ENCODE data around the gene HDAC5.
"Not testable (repeated sequence)": the region's sequence is repeated elsewhere in the genome, so short reads cannot be mapped to it uniquely, and the experiment has no call there.

Gene HDAC5

DNA sequence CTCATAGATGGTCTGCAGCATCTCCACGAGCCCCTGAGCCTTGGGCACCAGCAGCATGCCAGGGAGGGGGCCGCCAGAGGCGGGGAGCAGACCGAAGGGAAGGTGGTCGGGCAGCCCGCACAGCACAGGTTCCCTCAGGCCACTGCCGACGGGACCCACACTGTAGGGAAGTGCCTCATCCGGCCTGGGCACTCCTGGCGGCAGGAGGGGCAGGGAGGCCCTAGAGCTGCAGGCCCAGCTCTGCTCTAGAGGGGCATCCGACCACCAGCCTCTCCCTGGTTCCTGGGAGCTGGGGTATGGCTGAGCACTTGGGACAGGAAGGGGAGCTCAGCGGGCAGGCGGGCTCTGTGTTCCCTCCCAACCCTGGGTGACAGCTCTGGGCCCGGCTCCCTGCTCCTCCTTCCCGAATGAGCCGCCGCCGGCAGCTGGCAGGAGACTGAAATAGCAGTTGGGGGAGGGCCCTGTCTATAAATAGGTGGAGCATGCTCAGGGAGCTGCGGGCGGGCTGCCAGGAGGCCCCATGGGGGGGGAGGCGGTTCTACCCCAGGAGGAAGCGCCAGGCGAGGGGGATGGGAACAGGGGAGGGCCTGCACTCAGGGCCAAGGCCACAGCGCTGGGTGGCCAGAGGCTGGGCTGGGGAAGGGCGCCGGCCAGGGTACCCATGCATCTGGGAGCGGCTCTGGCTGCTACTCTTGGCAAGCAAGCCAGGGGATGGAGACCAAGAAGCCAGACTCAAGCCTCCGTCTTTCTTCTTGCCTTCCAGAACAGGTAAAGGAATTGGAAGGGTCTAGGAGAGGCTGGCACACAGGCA lies 12.4 kb downstream of the HDAC5 start:
- peak; percentile 34 for DNase-seq (ENCODE audit: low spot score)

DNA sequence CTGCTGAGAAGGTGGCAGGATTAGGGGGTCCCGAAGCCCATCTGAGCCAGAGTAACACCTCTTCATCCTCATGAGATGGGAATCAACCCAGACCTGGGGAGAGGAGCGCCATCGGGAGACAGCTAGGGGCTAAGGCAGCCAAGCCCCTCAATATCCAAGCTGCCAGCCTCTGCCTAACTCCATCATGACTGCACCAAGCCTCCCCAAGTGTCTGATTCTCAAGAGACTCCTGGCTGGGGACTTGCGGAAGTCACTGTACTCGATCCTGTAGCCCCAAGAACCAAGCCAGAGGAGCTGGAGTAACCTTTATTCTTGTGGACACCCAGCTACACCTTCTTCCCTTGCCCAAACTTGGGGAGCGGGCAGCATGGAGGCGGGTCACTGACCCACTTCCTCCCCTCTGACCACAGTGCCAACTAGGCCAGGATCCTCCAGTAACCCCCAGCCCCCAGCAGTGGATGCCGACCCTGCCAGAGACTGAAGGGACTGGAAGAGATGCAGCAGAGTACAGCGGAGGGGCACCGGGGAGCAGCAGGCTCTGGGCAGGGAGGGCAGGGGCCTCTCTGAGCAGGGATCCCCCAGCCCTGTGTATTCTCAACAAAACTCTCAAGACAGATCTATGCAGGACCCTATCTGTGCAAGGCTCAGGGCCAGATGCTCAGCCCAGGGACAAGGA lies 13.3 kb downstream of the HDAC5 start:
- DNase-seq (ENCODE audit: low spot score): no peak

DNA sequence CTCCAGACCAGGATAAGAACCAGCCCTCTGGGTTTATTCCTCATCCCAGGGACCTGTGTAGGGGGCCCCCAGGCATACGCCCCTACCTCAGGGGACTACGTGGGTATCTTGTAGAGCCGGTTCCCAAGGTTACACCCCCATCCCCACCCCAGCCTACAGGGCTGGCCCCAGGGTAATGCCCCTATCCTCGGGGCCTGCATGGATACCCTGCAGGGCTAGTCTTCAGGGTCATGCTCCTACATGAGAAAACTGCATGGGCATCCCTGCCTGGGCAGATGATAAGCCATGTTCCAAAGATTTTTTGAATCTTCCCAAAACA lies 14.2 kb downstream of the HDAC5 start:
- DNase-seq (ENCODE audit: low spot score): no peak

DNA sequence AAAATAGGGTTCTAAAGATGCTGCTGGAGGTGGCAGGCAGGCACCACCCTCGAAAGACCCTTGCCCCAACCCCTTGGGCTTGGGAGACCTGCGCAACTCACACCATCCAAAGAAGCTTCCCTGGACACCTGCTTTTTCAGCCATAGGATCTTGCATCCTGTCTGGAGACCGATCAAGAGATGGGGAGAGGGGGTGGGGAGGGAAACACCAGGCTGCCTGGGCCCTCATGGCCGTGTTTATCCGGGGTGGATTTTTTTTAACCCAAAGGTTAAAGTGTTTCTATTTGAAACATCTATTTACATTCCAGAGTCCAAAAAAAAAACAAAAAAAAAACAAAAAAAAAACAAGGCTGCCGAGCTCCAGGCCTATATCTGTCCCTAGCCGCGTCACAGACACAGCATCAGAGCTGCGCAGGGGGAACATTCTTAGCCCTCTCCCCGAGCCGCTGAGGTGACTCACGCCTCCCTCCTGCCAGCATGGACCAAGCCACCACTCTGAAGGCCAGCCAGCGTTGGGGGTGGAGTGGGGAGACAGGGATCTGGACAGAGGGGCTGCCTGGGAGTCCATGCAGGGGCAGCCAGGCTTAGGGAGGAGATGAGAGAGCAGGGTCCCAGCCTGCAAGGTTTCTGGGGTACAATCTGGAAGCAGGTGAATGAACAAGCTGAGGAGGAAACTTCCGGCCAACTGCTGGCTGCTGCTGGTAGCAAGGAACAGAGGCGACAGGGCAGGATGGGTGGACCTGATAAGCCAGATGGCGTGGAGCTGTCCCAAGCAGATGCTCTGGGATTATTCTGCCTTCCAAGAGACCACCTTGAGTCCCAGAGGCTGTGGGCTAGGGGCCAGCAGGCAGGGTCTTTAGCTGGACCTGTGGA lies 14.8 kb downstream of the HDAC5 start:
- DNase-seq (ENCODE audit: low spot score): no peak

DNA sequence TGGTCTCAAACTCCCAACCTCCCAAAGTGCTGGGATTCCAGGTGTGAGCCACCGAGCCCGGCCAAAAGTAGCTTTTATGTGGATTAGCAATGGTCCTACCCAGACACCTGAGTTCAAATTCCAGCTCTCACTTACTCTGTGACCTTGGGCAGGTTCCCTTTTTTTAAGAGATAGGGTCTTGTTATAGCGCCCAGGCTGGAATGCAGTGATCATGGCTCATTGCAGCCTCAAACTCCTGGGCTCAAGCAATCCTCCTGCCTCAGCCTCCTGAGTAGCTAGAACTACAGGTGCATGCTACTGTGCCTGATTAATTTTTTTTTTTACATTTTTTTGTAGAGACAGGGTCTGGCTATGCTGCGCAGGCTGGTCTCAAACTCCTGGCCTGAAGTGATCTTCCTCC lies 16.6 kb downstream of the HDAC5 start:
- DNase-seq (ENCODE audit: low spot score): no peak

DNA sequence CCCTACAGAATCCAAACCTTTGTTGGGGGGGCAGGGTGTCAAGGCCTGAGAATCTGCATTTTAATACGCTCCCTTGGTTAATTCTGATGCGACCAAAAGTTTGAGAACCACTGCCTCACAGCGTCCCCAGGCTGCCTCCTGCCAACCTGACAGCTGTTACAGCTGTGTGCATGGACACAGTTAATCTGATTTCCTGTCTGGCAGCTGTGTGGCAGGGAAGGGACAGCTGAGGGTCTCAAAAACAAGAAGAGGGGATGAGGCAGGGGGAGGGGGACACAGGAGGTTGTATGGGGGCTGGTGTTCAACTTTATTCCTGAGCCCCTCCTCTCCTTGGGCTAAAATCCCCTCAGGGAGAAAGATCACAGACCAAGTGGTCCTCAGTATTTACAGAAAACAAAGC lies 17.5 kb downstream of the HDAC5 start:
- no peak for DNase-seq (ENCODE audit: low spot score)

DNA sequence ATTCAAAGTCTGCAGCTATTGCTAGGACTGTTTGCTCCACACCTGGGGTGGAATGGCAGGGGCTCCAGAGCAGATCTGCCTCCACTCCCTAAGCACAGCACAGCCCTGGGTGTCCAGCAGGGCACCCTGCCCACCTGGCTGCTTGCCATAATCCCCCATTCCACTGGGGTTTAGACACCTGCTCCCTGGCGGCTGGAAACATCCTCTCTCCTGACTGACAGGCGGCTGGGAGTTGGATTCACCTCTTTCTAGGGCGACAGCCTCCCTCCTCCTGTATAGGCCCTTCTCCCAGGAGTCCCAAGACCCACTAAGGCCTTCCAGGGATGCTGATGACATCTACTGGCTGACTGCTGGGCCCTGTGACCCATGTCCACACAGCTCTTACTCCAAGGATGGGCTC lies 18.0 kb downstream of the HDAC5 start:
- DNase-seq (ENCODE audit: low spot score): no peak

DNA sequence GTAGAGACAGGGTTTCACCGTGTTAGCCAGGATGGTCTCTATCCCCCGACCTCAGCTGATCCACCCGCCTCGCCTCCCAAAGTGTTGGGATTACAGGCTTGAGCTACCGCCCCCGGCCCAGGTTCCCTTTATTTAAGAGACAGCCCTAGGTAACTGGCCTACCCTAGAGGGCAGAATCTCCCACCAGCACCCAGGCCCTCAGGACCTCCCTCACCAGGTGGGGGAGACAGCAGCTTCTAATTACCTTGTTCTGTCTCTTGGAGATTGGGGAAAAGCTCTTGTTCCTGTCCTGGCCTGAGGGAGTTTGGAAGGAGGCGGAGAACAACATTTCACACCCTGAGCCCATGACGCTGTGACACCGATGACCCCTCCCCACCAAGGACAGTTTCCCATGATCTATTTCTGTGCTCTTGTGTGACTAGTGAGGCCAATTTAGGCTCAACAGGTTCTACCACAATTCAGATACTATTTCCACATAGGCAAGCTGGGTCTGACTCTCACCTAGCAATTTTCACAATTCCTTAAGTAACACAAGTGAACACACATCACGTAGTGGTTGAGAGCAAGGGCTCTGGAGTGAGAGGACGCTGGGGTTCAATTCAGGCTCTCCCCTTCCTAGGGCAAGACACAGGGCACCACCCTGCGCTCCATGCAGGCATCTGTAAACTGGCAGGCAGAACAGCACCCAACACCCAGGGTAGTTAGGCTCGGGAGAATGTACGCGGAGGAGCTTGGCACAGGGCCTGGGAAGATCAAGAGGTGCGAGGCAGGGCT lies 20.4 kb downstream of the HDAC5 start:
- no peak for DNase-seq (ENCODE audit: low spot score)

DNA sequence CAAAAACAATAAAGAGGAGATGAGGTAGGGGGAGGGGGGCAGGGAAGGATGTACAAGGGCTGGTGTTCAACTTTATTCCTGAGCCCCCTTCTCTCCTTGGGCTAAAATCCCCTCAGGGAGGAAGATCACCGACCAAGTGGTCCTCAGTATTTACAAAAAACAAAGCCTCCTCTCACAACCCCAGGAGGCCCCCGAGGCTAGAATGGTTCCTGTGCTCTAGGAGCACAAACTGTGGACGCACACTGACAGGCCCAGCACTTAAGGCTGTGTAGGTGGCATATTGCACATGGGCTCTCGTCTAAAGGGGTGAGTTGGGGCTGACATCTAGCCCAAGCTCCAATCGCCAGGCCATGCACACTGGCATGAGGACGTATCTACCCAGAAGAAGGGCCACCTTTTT lies 21.6 kb downstream of the HDAC5 start:
- not testable (repeated sequence) for DNase-seq (ENCODE audit: low spot score)

DNA sequence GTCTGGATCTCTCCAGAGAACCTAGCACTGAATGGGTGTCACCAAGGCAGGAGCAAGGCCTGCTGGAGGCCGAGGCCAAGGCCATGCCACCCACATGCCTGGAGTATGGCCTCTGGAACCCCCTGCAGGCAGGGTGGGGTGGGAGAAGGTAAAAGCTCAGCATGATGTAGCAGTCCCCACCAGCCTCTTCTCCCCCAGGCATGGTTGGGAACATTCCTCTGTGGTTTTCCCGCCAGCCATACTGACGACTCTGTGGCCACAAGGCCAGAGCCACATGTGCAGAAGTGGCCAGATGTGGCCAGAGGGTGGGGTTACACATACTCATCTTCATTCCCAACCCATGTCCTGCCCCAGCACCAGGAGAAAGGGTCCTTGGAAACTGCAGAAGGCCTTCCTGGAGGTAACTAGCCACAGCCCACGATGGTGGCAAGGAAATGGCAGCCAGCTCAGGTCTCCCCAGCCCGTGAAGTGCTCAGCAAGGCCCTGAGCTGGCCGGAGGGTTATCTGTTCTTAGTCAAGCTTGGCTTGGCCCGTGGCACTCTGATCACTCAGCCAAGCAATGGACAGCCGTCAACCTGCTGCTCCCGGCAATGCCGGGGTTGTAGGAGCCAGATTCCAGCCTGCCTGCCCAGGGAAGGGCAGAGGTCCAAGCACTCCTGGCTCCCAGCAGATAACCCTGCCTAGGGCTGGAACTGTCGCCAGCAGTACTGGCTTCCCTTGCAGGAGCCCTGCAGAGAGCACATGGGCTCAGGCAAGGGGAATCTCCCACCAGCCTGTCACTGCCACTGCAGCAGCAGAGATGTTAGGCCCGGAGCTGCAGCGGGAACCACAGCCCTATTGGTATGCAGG lies 26.1 kb downstream of the HDAC5 start:
- no peak for DNase-seq (ENCODE audit: low spot score)

DNA sequence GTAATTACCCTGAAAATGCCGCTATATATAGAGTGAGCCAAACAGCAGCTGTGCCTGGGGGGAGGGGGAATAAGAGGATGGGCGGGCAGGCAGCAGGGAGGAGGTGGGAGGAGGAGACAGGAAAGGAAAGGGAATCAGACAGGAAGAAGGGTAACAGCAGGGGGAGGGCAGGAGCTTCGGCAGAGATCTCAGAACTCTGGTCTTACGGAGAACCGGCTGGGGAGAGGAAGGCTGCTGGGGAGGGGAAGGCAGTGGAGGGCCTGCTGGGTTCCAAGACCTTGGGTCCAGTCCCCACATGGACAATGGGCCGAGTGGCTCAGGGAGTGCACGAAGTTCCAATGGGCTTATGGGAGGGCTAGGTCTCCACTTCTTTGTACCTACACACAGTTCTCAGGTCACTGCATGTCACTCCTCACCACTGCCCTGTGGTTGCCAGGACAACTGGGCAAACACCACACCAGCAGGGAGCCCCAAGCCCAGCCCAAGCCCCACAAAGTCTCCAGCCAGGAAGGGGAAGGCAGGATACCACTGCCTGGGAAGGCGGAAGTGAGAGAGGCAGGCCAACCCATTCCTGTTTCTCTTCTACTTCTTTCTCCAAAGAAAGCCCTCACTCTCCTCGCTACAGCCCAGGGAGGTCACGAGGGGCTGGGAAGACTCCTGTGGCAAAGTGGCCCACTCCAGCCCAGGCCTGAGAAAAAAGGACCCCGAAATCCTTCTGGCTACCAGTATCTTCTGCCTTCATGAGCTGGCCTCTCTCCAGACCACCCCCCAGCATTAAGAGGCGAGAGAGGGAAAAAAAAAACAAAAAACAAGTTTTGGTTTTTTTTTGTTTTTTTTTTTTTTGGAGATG lies 27.6 kb downstream of the HDAC5 start:
- peak; percentile 6 for DNase-seq (ENCODE audit: low spot score)

DNA sequence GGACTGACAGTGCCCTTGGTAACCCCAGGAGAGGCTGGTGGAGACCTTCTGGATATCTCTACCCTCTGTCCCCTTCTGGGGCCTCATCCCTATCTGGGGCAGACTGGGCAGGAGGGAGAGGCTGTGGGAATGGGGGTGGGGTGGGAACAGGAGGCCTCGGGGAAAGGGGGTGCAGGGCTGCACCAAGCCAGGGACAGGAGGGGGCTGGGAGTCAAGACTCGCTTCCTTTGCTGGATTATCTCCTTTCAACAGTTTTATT lies 28.1 kb downstream of the HDAC5 start:
- no peak for DNase-seq (ENCODE audit: low spot score)

DNA sequence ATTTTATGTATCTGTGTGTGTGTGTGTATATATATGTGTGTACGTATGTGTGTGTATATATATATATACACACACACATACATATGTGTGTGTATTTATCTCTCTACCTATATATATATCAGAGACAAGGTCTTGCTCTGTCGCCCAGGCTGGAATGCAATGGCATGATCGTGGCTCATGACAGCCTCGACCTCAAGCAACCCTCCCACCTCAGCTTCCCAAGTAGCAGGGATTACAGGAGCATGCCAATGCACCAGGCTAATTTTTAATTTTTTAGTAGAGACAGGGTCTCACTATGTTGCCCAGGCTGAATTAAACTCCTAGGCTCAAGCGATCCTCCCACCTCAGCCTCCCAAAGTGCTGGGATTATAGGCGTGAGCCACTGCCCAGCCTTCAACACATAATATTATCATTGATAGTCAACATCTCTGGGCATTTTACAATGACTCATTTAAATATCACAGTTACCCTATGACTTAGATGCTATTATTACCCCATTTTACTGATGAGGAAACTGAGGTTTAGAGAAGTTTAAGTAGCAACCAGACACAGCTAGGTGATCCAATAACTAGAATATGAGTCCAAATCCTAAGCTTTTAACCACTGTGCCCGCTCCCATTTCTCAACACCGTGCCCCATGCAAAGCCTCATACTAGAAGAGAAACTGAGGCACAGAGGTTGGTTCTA lies 28.6 kb downstream of the HDAC5 start:
- DNase-seq (ENCODE audit: low spot score): no peak

DNA sequence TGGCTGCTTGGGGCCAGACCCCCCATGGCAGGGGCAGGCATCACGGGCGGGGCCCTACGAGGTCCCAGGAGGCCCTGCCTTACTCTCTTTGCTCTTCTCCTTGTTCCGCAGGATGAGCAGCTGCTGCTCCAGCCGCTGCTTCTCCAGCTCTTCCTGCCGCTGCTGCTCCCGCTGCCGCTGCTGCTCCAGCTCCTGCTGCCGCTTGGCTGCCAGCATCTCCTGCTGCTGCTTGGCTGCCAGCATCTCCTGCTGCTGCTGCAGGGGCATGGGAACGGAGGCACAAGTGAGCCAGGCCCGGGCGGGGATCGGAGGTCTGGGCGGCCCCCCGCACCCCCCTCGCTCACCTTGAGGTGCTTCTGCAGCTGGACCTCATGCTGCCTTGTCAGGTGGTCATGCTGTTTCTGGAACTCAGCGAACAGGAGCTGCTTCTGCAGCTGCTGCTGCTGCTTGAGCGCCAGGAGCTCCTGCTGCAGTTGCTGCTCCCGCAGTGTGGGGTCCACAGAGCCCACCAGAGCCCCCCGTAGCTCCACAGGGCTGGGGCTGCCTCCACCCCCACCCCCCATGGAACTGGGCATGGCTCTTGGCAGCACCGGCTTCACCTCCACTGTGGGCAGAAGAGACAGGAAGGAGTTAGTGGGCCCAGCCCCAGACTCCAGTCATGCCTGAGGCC lies 30.1 kb downstream of the HDAC5 start:
- no peak for DNase-seq (ENCODE audit: low spot score)

DNA sequence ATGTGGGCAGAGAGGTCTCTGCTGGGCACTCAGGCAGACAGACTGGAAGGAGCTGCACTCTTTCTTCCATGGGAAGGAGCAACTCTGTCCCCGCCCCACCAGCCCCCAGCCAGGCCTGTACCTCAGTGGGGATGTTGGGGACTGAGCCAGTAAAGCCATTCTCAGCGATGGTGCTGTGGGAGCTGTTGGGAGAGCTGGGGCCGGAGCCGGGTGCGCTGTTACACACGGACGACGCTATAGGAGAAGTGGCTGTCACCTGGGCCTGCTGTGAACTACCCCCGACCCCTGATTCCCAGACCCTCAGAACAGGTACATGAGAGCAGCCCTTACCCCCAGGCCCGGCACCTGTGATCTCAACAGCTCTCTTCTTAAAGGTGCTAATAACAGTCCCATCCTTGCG lies 31.4 kb downstream of the HDAC5 start:
- no peak for DNase-seq (ENCODE audit: low spot score)

DNA sequence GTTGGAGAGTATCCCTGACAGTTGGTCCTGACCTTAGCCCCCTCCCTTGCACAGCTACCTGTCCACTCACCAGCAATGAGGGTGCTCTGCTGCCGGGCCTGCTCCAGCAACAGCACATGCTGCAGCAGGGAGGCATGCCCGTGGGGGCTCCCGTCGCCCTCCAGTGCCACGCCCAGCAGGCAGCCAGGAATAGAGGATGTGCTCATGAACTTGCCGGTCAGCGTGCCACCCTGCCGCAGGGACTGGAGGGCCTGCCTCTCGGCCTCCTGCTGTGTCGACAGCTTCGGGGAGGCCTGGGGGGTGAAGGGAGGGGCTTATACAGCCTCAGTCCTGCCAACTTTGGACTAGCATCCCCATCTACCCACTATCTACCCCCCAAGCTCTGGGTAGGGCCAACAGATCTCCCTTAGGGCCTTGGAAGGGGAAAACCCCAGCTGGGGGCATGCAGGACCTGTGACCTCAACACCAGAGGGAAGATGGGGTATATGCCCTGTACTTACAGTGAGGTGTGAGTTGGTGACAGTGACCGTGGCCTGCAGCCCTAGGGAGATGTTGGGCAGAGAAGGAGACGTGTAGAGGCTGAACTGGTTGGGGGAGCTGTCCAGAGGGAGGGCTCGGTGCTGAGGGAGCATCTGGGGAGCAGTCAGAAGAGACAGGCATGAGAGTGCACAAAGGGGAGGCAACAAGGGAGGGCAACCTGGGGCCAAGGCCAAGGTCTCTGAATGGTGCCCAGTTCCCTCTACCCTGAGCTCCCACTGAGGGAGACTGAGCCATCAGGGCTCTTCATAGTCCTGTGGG lies 32.0 kb downstream of the HDAC5 start:
- no peak for DNase-seq (ENCODE audit: low spot score)

DNA sequence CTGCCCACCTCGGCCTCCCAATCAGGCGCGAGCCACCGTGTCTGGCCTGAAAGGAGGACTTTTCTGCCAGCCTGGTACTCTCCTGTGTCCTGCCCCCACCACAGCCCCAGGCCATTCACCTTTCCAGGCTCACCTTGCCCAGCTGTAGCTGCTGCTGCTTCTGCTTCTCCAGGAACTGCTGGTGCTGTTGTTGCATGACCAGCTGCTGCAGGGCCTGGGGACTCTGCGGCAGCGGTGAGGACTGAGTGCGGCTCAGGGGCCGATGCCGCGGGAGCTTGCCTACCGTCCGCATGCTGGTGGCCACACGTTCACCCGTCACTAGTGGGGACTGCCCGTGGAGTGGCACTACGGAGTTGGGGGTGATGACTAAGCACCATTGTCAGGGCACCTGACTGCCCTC lies 35.2 kb downstream of the HDAC5 start:
- DNase-seq (ENCODE audit: low spot score): no peak

DNA sequence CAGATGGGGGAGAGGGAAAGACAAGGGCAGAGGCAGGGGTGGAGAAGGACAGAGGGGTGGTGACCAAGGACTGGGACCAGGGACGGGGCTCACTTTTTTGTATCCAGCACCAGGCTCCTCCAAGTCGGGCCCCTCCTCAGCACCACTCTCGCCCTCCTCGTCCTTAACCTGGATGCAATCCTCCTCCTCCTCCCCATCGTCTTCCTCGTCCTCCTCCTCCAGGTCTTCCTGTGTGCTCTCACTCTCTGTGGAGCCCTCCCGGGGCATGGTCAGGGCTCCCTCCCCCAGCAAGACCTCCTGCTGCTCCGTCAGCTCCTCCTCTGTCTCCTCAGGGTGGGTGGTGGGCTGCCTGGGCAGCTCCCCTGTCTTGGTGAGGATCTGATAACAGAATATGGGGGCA lies 36.1 kb downstream of the HDAC5 start:
- DNase-seq (ENCODE audit: low spot score): no peak

Measured in CD4-positive, alpha-beta T cell treated with Interleukin-15 for 4 hours (primary cell).